Cerebellar cortex (tissue), 1 donor: Measurements from ENCODE around the gene EED.

Experiments
- DNase-seq: peaks from one replicate; pipeline ENCODE4 v3.0.0-alpha.2; 2015; ENCODE audit warnings: low spot score

EED gene

GRCh38 chr11:86244522-86245368 lies at the start of gene EED:
TSS of gene EED (plus strand) at chr11:86244753. CDS start at chr11:86245230, 477 bp downstream.
- peak; percentile 93 for DNase-seq

GRCh38 chr11:86194998-86195397 lies 49.6 kb upstream of the EED start:
- DNase-seq: no peak

DNA sequence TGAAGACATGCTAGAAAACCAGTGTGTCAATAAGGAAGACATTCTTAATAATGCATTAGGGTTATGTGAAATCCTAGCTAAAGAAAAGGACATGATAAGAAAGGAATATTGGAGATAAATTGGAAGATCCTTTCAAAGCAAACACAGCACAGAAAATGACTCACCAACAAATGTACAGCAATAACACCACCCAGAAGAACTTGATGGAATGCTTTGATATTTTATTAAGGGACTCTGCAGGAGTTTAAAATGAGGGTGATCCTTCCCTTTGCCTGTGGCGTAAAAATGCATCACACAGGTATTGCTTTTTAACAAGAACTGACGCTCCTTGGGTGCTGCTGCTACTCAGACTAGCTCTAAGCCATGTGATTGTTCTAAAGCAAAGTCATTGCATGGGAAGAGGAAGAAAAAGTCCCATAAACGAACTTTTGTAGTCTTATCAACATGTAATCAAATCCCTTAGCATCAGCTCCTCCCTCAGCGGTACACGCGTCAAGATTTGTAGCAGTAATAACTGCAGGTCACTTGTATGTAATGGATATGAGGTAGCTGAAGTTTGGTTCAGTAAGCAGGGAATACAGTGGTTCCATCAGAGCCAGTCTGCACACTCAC lies 48.4 kb upstream of the EED start:
- DNase-seq: no peak

GRCh38 chr11:86196913-86197312 lies 47.6 kb upstream of the EED start:
- no peak for DNase-seq

- DNase-seq: no peak
These were observed 47.1 kb upstream of the EED start for GRCh38 chr11:86197448-86197847.

DNA sequence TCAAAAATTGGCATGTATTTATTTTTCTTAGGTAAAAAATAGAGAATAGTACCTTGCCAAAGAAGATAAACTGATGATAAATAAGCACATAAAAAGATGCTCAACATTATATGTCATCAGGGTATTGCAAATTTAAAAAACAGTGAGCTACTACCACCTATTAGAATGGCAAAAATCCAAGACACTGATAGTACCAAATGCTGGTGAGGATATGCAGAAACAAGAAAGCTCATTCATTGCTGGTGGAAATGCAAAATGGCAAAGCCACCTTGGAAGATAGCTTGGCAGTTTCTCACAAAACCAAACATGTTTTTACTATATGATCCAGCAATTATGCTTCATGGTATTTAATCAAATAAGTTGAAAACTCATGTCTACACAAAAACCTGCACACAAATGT lies 46.4 kb upstream of the EED start:
- no peak for DNase-seq

DNA sequence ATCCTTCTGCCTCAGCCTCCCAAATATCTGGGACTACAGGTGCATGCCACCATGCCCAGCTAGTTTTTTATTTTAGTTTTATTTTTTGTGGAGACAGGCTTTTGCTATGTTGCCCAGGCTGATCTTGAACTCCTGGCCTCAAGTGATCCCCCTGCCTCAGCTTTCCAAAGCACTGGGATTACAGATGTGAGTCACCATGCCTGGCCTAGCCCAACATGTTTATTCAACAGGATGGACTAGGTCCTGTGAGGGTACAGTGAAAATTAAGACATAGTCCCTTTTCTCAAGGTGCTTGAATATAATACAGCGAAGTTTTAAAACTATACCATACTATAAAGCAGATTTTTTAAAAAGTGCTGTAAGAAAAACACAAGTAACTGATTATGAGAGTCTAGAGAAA lies 45.2 kb upstream of the EED start:
- DNase-seq: no peak

DNA sequence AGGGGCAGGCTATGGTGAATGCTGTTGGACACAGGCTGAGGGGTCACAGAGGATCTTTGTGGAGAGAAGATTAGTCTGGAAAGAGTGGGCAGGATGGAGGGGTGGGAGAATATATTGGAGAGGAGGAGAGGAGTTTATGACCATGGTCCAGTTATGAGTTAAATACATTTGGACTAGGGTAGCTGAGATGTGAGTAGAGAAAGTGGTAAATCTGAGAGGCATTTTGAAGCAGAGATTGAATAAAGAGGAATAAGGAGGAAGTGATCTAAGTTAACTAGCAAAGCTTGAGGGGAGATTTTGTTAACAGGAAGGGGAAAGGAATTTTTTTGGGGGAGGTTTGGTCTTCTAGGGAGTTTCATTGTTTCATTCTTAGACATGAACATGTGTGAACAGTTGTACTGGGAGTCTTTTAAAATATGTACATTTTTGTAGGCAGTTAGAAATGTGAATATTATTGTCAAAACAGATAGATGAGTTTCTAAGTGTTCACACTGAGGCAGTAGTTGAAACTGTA lies 43.1 kb upstream of the EED start:
- DNase-seq: no peak

GRCh38 chr11:86202013-86202336 lies 42.6 kb upstream of the EED start:
- no peak for DNase-seq

GRCh38 chr11:86204356-86204755 lies 40.2 kb upstream of the EED start:
- no peak for DNase-seq

DNA sequence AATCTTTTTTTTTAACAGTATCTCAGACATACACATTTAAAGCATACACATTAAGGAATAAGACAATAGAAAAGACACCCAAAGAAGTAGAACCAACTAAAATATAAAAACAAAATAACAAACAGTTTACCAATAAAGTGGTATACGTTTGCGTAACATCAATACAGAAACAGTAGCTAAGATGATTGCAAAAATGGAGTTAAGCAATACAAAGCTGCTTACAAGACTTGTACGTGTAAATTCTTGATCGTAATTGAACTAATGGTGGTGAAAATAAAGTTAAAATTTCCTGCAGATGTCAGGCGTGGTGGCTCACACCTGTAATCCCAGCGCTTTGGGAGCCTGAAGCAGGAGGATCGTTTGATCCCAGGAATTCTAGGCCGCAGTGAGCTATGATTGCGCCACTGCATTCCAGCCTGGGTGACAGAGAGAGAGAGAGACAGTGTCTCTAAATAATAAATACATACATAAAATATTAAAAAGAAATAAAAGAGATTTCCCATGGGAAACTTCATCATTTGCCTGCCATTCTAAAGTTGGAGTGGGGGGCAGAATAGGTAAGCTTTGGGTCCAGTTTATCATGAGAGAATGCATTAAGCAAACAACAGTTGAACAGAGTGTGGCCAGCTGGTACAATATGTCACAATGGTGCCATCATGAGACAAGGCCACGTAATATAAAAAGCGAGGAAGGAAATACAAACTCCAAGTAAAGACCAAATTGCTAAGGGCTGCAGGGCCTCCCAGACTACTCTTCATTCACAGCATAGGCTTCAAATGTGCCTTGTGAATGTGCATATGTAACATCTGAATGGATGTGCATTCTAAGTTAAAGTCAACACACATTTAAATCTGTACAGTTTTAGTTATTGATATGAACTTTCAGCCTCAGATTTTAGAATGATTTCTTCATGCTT lies 38.9 kb upstream of the EED start:
- DNase-seq: no peak

GRCh38 chr11:86206337-86206695 lies 38.2 kb upstream of the EED start:
- DNase-seq: no peak

DNA sequence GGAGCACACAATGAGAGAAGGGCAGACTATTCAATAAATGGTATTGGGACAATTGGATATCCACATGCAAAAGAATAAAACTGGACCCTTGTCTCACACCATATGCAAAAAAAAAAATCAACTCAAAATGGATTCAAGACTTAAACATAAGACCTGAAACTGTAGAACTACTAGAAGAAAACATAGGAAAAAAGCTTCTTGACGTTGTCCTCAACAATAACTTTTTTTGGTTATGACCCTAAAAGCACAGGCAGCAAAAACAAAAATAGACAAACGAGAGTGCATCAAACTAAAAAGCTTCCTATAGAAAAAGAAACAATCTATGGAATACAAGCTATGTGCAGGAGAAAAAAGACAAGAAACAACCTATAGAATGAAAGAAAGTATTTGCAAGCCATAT lies 37.1 kb upstream of the EED start:
- no peak for DNase-seq

- DNase-seq: no peak
These were observed 36.0 kb upstream of the EED start for GRCh38 chr11:86208572-86208971.

- no peak for DNase-seq
These were observed 34.5 kb upstream of the EED start for GRCh38 chr11:86209806-86210657.

DNA sequence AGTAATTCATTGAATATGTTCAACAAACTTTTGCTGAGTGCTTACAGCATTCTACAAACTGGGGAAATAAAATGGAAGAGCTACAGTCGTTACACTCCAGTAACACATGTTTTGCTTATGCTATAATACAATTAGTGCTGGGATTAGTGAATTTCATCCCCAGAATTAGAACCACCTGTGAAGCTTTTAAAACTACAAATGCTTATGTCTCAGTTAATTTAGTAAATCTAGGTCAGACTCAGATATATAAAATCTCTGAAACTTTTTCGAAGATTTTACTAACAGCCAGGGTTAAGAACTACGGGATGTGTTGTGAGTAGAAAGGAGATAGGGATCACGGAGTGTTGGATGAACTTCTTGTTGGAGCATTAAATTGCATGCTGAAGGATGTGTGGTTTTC lies 33.7 kb upstream of the EED start:
- DNase-seq: no peak

- no peak for DNase-seq
These were observed 32.9 kb upstream of the EED start for GRCh38 chr11:86211619-86212018.

DNA sequence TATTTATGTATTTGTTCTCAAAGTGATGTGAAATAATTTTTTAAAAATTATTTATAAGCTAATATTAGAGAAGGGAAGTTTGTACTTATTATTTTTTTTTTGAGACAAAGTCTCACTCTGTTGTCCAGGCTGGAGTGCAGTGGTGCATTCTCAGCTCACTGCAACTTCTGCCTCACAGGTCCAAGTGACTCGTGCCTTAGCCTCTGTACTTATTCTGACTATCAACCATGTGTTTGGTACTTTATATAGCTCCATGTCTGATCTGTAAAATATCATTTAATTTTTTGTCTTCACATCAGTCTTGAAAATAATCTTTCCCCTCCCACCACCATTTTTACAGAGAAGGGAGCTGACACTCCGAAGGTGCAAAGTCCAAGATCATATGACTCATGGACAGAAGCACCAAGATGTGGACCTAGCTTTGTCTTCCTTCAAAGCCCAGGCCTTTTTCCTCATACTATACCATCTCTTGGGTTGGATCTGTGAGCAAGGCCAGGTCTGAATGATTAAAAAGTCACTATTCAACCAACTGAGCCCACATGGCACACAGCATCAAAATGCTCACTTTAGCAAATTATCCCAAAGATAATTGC lies 32.4 kb upstream of the EED start:
- DNase-seq: no peak

DNA sequence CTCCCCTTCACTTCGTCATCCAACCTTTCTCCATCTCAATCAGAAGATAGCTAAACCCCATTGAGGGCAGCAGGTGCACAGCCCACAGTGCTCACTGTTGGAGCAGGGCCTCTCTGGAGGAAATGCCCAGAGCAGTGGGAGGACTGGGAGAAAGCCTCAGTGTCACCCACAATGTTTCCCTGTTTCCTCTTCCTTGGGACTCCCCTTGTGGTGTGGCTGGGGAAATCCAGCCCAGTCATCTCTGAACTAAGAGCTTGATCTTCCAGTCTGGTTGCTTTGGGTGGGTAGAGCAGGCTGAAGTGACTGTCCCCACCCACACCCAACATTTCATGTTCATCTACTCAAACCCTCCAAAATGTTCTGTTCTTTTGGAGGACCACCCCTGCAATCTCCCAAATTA lies 29.8 kb upstream of the EED start:
- DNase-seq: no peak

- DNase-seq: peak; percentile 82
These were observed 26.1 kb upstream of the EED start for GRCh38 chr11:86218125-86219084.
